SJSA1 (cell line): ENCODE data around the gene NIT1. TPM values are rescaled to one million over a fixed set of nuclear protein-coding genes. Genes with fewer than 3 reads are reported as not detected.
"Not testable (repeated sequence)": the region's sequence is repeated elsewhere in the genome, so short reads cannot be mapped to it uniquely, and the experiment has no call there.

Experiments used
- DNase-seq, 2 experiments: peaks; one replicate each; pipeline ENCODE4 v3.0.0-alpha.2; 2015 to 2020; ENCODE audit warnings: low spot score in 2 of 2, low read depth in 1 of 2
- H3K27ac ChIP-seq: fragments of 250-450 bp; sonication (Bioruptor Pico); 2 replicates; pipeline ENCODE4 v1.5.1; 2020; ENCODE audit warnings: mild to moderate bottlenecking, moderate library complexity
- H3K27me3 ChIP-seq: fragments of 250-450 bp; sonication (Bioruptor Pico); replicated peaks from 2 replicates; pipeline ENCODE4 v1.5.1; 2020; ENCODE audit warnings: mild to moderate bottlenecking, moderate library complexity
- H3K36me3 ChIP-seq: fragments of 250-450 bp; sonication (Bioruptor Pico); 2 replicates; pipeline ENCODE4 v1.5.1; 2020; ENCODE audit warnings: mild to moderate bottlenecking
- H3K4me1 ChIP-seq: fragments of 250-450 bp; sonication (Bioruptor Pico); replicated peaks from 2 replicates; pipeline ENCODE4 v1.6.1; 2021; ENCODE audit warnings: mild to moderate bottlenecking
- H3K4me3 ChIP-seq: fragments of 250-450 bp; sonication (Bioruptor Pico); 2 replicates; pipeline ENCODE4 v1.5.1; 2020; ENCODE audit warnings: mild to moderate bottlenecking
- H3K9me3 ChIP-seq: fragments of 250-450 bp; sonication (Bioruptor Pico); replicated peaks from 2 replicates; pipeline ENCODE4 v1.5.1; 2020; ENCODE audit warnings: mild to moderate bottlenecking
- total RNA-seq: library from RNA; depleted of rRNA; stranded (reverse); fragments of >200 nt; shearing (Covaris generic); gene quantifications from 2 replicates; pipeline ENCODE4 v1.2.3, GENCODE V29; 2014

NIT1 gene
- total RNA-seq, 1 experiment from 2014 or later, result 19.6 TPM

- no peaks in the 10 kb centered on the region for H3K27me3 ChIP-seq
- peaks cover 60% of the 10 kb centered on the region for H3K36me3 ChIP-seq
- DNase-seq, result no peak
- H3K27ac ChIP-seq, result no peak overlapping the region
- no peak overlapping the region for H3K4me3 ChIP-seq
- no peaks in the 10 kb centered on the region for H3K9me3 ChIP-seq
- H3K4me1 ChIP-seq, result peaks cover 19% of the 10 kb centered on the region
Observed at GRCh38 chr1:161111527-161111926, 6.4 kb upstream of the NIT1 start.

- Histone ChIP-seq H3K4me3 (no peak overlapping the region), H3K4me1 (peaks cover 28% of the 10 kb centered on the region), H3K36me3 (peaks cover 65% of the 10 kb centered on the region), H3K27ac (no peak overlapping the region), H3K27me3 (no peaks in the 10 kb centered on the region), H3K9me3 (no peaks in the 10 kb centered on the region)
- DNase-seq, result no peak
Observed at GRCh38 chr1:161113915-161114314, 4.0 kb upstream of the NIT1 start.

- H3K27ac ChIP-seq, result peak overlapping the region; percentile 50
- H3K4me3 ChIP-seq, result no peak overlapping the region
- no peaks in the 10 kb centered on the region for H3K9me3 ChIP-seq
- no peak for DNase-seq
- H3K4me1 ChIP-seq, result peaks cover 35% of the 10 kb centered on the region
- H3K27me3 ChIP-seq, result no peaks in the 10 kb centered on the region
- peaks cover 67% of the 10 kb centered on the region for H3K36me3 ChIP-seq
Observed at GRCh38 chr1:161114556-161114955, 3.3 kb upstream of the NIT1 start.

GRCh38 chr1:161115132-161115711, 2.7 kb upstream of the NIT1 start:
- Histone ChIP-seq H3K4me1 (peaks cover 42% of the 10 kb centered on the region), H3K27ac (peak overlapping the region; percentile 50), H3K9me3 (no peaks in the 10 kb centered on the region), H3K4me3 (no peak overlapping the region), H3K36me3 (peaks cover 69% of the 10 kb centered on the region), H3K27me3 (no peaks in the 10 kb centered on the region)
- DNase-seq, result peak in 1 of 2 experiments; percentile 58

- H3K27ac ChIP-seq, H3K27me3 ChIP-seq, H3K4me3 ChIP-seq, DNase-seq, H3K9me3 ChIP-seq: not testable (repeated sequence)
- Histone ChIP-seq H3K36me3 (peaks cover 77% of the 10 kb centered on the region), H3K4me1 (peaks cover 44% of the 10 kb centered on the region)
Observed at GRCh38 chr1:161115961-161116360, 1.9 kb upstream of the NIT1 start.

GRCh38 chr1:161119092-161119903, 1.4 kb downstream of the NIT1 start:
- peak; percentile 46 to 55 for DNase-seq
- peak overlapping the region; percentile 78; the same call in 1 of the 2 replicates for H3K4me3 ChIP-seq
- H3K36me3 ChIP-seq, result peaks cover 83% of the 10 kb centered on the region
- H3K4me1 ChIP-seq, result peaks cover 44% of the 10 kb centered on the region
- no peaks in the 10 kb centered on the region for H3K9me3 ChIP-seq
- no peak overlapping the region for H3K27ac ChIP-seq
- no peaks in the 10 kb centered on the region for H3K27me3 ChIP-seq

GRCh38 chr1:161121042-161121650, 3.2 kb downstream of the NIT1 start:
- Histone ChIP-seq H3K36me3 (peaks cover 84% of the 10 kb centered on the region), H3K27ac (no peak overlapping the region), H3K4me1 (peaks cover 28% of the 10 kb centered on the region), H3K4me3 (no peak overlapping the region), H3K27me3 (no peaks in the 10 kb centered on the region), H3K9me3 (no peaks in the 10 kb centered on the region)
- no peak for DNase-seq

GRCh38 chr1:161121834-161122233, 3.9 kb downstream of the NIT1 start:
- Histone ChIP-seq H3K4me1 (peaks cover 23% of the 10 kb centered on the region), H3K4me3 (no peak overlapping the region), H3K9me3 (no peaks in the 10 kb centered on the region), H3K27me3 (no peaks in the 10 kb centered on the region), H3K36me3 (peaks cover 87% of the 10 kb centered on the region), H3K27ac (no peak overlapping the region)
- no peak for DNase-seq

- no peak overlapping the region for H3K27ac ChIP-seq
- DNase-seq, result no peak
- H3K4me1 ChIP-seq, result peaks cover 20% of the 10 kb centered on the region
- H3K27me3 ChIP-seq, result no peaks in the 10 kb centered on the region
- no peaks in the 10 kb centered on the region for H3K9me3 ChIP-seq
- H3K36me3 ChIP-seq, result peaks cover 93% of the 10 kb centered on the region
- no peak overlapping the region for H3K4me3 ChIP-seq
Observed at GRCh38 chr1:161122967-161123366, 5.1 kb downstream of the NIT1 start.

- H3K27ac ChIP-seq, result no peak overlapping the region
- no peak for DNase-seq
- H3K4me3 ChIP-seq, result no peak overlapping the region
- peaks cover 84% of the 10 kb centered on the region for H3K36me3 ChIP-seq
- H3K4me1 ChIP-seq, result no peaks in the 10 kb centered on the region; the same call in 1 of the 2 replicates
- H3K27me3 ChIP-seq, result no peaks in the 10 kb centered on the region
- H3K9me3 ChIP-seq, result no peaks in the 10 kb centered on the region
Observed at GRCh38 chr1:161127649-161128048, 9.7 kb downstream of the NIT1 start.

GRCh38 chr1:161128591-161129420, 10.9 kb downstream of the NIT1 start:
- DNase-seq, result no peak
- Histone ChIP-seq H3K4me3 (no peak overlapping the region), H3K27me3 (no peaks in the 10 kb centered on the region), H3K9me3 (no peaks in the 10 kb centered on the region), H3K27ac (no peak overlapping the region), H3K36me3 (peaks cover 74% of the 10 kb centered on the region), H3K4me1 (peaks cover 3% of the 10 kb centered on the region)

GRCh38 chr1:161130266-161130665, 12.4 kb downstream of the NIT1 start:
- DNase-seq, result no peak
- Histone ChIP-seq H3K9me3 (no peaks in the 10 kb centered on the region), H3K36me3 (peaks cover 59% of the 10 kb centered on the region), H3K4me1 (peaks cover 8% of the 10 kb centered on the region), H3K4me3 (no peak overlapping the region), H3K27ac (no peak overlapping the region), H3K27me3 (no peaks in the 10 kb centered on the region)

- DNase-seq, result peak in 1 of 2 experiments; percentile 28
- peak overlapping the region; percentile 68 for H3K4me3 ChIP-seq
- H3K27ac ChIP-seq, result peak overlapping the region; percentile 98
- peaks cover 8% of the 10 kb centered on the region for H3K4me1 ChIP-seq
- no peaks in the 10 kb centered on the region for H3K9me3 ChIP-seq
- H3K27me3 ChIP-seq, result no peaks in the 10 kb centered on the region
- H3K36me3 ChIP-seq, result peaks cover 44% of the 10 kb centered on the region
Observed at GRCh38 chr1:161131523-161132409, 13.9 kb downstream of the NIT1 start.
